ENCODE data around the gene CRIP3.
"Not testable (repeated sequence)": the region's sequence is repeated elsewhere in the genome, so short reads cannot be mapped to it uniquely, and the experiment has no call there.

The CRIP3 gene, protein sequence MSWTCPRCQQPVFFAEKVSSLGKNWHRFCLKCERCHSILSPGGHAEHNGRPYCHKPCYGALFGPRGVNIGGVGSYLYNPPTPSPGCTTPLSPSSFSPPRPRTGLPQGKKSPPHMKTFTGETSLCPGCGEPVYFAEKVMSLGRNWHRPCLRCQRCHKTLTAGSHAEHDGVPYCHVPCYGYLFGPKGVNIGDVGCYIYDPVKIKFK

DNA sequence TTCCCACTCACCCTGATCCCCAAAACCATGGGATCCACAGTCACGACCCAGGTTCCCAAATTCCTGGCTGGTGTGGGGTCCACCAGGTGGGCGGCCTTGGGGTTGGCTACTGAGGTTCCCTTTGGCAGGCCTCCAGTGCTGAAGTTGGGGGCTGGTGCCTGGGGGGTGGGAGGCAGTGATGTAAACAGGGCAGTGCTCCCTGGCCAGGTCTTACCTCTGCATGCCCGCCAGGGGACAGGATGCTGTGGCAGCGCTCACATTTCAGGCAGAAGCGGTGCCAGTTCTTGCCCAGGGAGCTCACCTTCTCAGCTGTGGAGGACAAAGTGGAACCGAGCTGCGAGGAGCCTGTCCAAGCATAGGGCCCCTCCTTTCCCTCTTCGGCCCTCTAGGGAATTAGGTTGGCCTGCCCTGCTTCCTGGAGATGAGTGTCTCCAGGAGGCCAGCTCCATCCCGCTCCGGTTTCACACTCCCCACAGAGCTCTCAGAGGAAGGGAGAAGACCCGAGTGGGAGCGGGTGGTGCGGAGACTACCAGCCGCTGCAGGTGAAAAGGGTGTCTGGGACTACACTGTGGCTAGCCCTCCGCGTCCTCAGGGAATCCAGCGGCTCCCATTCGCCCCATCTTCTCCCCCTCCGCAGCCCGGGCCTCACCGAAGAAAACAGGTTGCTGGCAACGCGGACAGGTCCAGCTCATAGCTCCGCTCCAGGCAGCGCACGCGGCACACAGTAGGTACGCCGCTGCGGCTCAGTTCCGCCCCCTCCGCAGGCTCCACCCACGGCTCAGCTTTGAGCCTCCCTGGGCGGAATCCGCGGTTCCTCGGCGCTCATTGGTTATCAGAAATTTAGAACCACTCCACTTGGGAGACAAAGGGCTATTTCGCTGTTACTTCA is at the start of gene CRIP3:
CRIP3 (minus strand) TSS at position 726 of the 889 bp plus-strand sequence; CDS start at position 692, 34 bp downstream.
- peak; percentile 56 for DNase-seq

DNA sequence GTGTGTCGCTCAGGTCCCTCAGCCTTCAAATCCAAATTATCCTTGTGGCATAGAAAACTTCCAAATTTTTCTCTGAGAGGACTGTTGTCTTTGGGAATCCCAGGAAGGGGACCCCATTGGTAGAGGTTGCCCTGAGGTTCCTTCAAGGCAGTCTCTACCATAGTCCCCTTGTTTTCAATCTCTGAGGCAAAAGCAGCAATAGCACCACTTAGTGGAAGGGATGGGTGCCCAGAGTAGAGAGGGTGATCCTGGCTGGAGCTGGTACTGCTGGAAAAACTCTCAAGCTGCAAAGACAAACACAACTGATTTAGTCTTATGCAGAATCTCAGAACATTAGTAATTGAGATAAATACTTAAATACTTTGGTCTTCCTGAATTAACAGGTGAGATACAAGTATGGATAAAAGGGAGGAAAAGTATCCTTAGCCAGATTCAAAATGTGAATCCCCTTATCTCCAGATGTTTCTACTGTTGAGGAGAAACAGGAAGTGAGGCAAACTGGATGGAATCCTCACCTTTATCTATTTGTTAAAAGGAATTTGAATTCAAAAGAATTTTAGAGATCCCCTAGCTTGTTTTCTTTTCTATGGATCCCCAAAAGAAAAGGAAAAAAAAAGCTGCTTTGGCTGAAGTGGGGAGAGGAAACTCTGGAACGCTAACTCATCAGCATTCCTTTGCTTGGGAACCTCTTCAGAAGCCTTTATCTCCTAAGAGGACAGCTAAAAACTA is 47.4 kb upstream of the CRIP3 start:
- DNase-seq, result peak; percentile 5

DNA sequence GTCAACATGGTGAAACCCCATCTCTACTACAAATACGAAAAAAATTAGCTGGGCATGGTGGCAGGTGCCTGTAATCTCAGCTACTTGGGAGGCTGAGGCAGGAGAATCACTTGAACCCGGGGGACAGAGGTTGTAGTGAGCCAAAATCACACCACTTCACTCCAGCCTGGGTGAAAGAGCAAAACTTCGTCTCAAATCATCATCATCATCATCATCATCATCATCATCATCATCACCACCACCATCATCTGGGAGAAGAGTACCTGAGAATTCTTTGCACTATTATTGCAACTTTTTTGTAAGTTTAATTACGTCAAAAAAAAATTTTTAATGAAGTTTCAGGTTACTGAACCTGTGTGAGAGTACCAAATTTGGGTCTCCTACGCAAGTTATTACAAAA is 43.3 kb upstream of the CRIP3 start:
- not testable (repeated sequence) for DNase-seq

DNA sequence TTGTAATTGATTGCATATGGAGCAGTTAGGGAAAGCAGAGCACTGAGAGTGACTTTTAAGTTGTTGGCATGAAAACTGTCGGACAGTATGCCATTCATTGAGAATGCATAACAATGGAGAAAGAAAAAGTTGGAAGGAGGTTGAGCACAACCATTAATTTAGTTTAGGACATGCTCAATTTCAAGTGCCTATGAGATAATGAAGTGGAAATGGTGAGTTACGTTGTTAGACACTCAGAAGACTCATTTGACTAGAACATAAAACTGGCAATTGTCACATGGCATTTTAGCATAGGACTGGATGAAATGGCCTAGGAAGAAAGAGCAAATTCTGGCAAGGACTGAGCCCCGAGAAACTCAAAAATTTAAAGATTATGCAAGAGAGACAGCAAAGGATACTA is 38.8 kb upstream of the CRIP3 start:
- DNase-seq, result no peak

DNA sequence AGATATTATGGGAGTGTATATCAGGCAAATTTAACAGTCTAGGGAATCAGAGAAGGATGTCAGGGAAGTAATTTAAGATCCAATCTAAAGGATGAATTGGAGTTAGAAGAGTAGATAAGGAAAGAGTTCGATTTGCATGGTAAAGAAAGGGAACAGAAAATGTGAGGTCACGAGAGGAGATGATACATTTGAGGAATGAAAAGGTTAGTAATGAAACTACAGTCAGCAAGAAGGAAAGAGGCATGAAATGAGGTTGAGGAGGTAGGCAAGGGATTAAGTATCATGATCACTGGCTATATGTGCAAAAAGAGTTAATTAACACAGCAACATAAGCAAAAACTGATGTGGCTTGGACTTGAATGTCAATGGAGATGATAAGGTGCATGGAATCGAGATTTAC is 38.4 kb upstream of the CRIP3 start:
- DNase-seq, result no peak

DNA sequence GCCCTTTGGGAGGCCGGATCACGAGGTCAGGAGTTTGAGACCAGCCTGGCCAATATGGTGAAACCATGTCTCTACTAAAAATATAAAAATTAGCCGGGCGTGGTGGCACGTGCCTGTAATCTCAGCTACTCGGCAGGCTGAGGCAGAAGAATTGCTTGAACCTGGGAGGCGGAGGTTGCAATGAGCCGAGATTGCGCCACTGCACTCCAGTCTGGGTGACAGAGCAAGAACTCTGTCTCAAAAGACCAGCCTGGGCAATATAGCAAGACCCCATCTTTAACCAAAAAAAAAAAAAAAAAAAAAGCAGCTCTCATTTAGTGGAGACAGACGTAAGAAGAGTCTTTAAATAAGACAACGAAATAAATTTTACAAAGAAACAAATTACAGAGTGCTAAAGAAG is 37.6 kb upstream of the CRIP3 start:
- DNase-seq, result not testable (repeated sequence)

DNA sequence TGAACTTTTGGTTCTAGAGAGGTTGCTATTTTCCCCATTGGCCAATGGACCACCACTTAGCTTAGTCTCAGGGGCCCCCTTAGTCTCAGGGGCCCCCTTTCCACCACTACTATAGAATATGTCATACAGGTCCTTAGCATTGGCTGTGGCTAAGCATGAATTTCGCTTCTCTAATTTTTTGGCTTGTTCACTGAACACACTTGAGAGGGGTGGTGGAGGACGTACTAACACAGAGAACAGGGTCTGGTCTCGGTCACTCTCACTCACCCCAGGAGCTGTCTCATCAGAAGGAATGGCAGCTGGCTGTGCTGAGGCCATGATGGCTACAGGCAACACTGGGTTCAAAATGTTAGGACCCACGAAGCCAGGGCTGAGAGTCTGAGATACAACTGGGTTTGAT is 30.5 kb upstream of the CRIP3 start:
- DNase-seq, result no peak

DNA sequence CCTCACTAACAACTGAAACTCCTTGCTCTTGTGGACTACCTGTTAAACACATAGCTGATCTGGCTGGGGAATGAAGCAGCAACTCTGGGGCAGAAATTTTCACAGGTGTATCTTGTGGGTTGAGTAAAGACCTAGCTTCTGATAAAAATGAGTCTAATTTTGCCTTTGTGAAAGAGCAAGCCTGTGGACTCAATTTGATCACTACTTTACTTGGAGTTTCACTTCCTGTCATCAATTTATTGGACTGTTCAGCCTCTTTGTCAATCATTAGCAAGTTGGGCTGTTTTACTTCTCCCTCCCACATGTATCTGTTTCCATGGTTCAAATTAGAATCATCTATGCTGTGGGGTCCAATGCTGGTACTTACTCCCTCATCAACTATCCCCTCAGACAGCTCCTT is 29.6 kb upstream of the CRIP3 start:
- no peak for DNase-seq

DNA sequence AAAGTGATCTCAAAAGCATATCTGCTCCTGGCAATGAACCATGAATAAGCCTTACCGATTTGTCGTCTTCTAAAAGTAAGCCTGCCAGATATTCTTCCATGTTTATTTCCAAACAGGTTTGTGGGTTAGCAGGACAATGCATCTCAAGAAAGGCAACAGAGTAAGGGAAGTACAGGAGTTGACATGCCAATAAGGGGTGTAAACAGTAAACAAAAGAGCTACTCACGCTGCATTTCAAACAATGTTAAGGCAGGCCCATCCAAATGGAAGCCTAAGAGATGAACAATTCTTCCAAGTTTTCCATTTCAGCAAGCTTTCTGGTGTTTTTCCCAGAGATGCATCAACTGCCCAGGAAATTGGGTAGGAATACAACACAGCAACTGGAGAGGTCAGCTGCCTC is 27.8 kb upstream of the CRIP3 start:
- no peak for DNase-seq

DNA sequence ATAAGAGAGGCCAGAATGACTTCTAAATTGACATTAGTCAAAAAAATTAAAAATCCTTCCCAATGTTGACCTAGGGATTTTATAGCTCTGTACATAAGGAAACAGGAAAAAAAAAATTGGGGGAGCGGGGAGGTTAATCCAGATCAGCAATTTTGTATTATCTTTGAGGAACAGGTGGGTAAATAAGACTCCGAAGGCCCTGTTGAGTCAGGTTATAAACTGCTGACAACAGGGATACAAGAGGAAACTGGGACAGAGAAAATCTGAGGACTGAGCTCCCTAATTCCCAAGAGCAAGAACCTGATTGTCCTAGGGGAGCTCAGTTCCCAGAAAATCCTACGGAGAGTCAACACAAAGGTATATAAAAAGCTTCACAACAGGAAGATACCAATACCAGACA is 26.8 kb upstream of the CRIP3 start:
- DNase-seq, result no peak

DNA sequence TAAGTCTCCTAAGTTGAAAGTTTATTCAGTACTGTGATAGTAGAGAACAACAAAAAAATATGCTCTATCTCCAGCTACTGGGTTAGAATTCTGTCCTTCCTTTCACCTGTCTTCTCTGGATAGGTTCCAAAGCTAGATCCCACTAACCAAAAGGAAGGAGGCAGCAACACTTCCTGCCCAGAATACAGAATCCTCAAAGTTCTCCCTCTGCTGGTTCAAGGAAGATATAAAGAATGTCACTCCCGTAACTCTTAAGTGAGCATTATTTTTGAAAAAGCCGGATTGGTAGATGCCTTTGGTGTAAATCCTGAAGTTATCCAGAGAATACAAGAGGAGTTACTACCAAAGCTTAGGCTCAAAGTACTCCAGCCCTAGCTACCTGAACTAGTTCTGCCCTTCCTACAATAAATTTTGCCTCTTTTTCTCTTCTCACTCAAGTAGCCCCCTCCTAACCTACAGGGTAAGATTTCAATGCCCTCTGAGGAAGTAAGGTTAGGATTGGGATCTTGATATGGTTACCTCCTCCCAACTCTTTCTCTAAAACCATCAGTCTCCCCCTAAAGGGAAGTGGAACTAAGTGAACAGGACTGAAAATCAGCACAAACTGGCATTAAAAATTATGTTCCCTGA is 26.0 kb upstream of the CRIP3 start:
- DNase-seq, result peak; percentile 77

DNA sequence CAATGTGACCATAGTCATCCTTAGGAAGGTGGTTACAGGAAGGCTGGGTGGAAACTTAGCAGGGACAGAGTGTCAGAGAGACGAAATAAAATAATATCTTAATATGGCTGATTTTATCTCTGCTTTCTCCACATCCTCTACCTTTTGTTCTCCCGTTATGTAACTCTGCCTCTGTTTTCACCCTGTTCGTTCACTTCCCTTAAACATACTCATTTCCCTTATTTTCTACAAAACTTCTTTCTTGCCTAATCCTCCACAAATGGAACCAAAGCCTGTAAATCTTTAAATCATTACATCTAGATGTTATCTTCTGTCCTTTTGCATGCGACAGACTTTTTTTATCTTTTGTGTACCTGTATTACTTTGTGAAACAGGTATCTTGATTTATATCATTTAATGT is 23.3 kb upstream of the CRIP3 start:
- no peak for DNase-seq

DNA sequence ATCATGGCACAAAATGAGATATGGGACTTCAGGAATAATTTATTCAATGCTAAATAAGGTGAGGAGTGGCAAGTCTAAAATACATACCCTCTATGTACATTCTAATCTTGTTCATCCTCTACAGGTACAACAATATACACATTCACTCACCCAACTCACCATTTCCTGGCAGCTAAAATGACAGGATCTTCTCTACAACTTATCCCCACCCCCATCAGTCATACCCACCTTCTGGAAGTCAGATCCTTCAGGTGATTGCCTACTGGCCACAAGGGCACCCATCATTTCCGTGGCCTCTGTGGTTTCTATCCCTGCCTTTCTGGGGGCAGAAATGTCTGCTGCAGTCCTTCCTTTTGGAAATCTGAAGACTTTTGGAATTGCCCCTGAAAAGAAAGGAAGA is 22.8 kb upstream of the CRIP3 start:
- DNase-seq, result no peak

DNA sequence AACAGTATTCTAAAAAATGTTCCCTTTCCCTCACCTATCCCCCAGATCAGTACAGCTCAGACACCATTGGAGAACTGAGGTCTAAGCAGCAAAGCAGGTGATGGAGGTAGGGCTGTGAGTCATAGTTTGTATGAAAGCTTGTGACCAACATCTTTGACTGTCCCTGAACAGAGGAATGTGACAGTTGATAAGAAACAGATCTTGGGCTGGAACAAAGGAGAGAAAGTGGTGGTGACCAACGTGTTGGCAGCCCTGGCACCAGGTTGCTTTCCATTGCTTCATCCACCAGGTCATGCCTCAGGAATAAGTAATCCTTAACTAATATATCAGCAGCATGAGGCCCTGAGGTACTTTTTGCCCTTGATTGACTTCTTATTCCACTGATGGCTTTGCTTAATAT is 19.9 kb upstream of the CRIP3 start:
- DNase-seq, result no peak

DNA sequence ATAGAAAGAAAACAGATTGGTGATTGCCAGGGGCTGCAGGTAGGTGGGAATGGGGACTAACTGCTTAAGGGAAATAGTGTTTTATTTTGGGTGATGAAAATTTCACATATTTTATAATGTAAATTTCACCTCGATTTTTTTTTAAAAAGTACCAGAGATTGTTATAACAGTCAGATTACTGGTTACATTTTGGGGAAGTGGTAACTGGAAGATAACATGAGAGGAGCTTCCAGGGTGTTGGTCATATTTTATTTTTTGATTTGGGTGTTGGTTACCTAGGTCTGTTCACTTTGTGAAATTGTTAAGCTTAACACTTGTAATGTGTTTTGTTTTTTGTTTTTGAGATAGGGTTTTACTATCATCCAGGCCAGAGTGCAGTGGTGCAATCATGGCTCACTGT is 17.2 kb upstream of the CRIP3 start:
- DNase-seq, result no peak

DNA sequence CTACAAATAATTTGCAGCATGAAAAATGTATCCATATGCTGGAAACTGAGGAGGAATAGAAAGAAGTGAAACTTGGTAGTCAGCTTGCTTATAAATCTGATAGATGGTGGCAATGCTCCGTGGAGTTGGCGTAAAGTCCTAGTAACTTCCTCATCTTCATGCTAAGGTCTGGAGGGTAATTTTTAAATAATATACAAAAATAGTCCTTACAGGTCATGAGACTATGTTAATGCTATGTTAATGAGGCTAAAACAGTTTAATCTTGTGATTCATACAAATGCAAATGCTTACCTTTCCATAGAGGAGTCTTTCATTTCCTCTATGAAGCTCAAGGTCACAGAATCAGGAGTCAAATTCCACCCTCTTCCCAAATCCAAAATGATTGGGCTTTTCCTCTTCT is 9.4 kb upstream of the CRIP3 start:
- DNase-seq, result no peak

DNA sequence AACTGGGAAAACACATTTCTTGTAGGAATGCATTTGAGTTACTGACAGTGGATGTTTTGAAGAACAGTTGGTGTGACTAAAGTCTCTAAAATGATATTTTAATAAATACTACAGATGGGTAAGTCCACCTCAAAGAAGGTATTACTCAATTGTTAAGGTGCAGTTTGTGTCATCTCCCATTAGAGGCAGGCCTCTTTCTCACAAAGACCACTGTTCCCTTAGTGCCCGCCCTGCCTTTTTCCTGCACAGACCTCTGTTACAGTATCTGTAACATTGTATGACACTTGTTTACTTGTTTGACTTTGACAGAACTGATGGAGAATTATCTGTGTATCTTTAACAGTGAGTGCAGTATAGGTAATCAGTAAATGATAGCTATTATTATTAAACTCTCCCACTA is 5.2 kb upstream of the CRIP3 start:
- DNase-seq, result no peak

DNA sequence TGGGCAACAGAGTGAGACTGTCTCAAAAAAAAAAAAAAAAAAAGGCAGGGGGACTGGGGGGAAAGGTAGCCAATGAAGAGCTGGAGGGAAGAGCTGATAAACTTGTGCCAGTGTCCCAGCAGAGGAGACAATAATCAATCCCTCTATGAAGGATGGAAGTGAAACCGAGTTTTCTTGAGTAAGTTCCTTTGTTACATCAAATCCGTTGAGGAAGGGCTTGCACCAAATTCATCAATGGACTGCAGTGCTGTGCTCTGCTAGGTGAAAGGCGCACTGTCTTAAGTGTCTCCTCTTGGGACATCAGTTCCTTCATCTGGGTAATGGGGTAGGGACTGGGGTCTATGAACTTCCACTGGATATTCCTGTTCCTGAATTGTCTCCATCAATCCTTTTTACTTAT is 3.0 kb upstream of the CRIP3 start:
- no peak for DNase-seq

DNA sequence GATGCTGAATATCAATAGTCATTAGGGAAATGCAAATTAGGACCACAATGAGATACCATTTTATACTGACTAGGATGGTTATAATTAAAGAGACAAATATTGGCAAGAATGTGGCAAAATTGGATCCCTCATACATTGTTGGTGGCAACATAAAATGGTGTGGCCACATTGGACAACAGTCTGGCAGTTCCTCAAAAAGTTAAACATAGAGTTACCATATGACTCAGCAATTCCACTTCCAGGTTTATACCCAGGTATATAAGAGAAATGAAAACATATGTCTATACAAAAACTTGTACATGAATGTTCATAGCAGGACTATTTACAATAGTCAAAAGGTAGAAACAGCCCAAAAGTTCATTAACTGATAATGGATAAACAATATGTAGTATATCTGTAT is 2.0 kb upstream of the CRIP3 start:
- no peak for DNase-seq

DNA sequence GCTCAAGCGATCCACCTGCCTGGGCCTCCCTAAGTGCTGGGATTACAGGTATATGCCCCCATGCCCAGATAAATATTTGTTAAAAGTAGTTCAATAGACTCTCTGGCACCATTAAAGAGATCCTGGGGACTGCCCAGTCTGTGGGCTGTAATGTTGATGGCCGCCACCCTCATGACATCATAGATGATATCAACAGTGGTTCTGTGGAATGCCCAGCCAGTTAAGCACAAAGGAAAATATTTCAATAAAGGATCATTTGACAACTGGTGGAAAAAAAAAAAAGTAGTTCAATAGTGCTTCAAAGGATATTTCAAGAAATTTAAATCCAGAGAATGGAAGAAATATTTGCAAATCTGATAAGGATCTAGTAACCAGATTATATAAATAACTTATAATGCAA is 1.5 kb upstream of the CRIP3 start:
- DNase-seq, result no peak

DNA sequence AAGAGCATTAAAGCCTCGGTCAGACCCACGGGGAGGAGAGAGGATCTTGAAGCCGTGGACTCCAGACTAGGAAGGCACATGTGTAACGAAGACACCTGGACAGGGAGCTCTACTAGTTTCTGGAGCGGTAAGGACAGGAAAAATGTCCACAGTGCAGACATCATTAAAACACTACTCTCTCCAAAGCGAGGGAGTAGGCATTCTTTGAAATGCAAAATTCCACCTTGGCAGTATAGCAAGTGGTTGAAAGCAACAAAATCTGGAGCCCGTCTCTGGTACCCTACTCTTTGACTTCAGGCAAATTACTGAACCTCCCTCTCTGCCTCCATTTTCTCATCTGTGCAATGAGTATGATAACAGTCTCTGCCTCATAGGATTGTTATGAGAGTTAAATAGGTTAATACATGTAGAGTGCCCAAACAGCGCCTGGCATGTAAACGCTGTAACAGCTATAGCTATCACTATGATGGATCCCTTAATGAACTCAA is 408 bp upstream of the CRIP3 start:
- no peak for DNase-seq

DNA sequence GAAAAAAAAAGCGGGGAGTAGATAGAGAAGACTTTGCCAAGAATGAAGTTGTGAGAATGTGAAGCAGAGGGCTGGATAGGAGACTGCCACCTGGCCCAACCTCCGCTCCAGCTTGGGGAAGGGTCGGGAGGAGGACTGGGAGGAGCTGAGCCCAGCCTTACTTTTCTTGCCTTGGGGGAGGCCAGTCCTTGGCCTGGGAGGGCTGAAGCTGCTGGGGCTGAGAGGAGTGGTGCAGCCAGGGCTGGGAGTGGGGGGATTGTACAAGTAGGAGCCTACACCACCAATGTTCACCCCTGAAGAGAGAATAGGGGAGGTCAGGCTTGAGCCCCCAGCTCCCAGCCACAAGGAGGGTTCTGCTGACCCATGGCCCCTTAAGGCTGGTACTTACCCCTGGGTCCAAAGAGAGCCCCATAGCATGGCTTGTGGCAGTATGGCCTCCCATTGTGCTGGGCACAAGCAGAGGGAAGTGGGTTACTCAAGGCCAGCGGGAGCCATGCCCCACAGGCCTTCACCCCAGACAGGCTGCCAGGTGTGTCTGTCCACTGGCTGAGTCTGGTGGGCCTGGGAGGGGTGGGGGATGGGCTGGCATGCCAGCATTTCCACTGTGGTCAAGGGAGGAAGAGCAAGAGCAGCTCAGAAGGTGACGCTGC is 1.1 kb downstream of the CRIP3 start:
- no peak for DNase-seq

DNA sequence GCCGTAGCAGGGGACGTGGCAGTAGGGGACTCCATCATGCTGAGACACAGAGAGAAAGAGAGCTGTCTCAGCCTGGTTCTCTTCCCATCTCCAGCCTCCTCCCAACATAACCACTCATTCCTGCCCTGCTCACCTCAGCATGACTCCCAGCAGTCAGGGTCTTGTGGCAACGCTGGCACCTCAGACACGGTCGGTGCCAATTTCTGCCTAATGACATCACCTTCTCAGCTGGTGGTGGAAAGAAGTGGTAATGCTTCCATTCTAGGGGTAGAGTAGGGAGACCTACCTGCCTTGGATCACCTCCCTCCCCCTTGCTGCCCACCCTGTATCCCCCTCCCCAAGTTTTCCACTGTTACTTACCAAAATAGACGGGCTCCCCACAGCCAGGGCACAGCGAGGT is 2.5 kb downstream of the CRIP3 start:
- DNase-seq, result no peak

All from eye (tissue), 1 donor.